NT2/D1 (cell line): ENCODE results near the gene GKN1.

Experiments
- SUZ12 ChIP-seq: IDR thresholded peaks from 2 replicates; pipeline ENCODE4 v1.6.1; 2011; ENCODE audit not compliant: insufficient read length, insufficient read depth; ENCODE audit errors: extremely low read depth
- YY1 ChIP-seq: IDR thresholded peaks from 2 replicates; pipeline ENCODE4 v1.6.1; 2011; ENCODE audit not compliant: insufficient read length, insufficient read depth
- ZNF274 ChIP-seq: IDR thresholded peaks from 2 replicates; pipeline ENCODE4 v1.6.1; 2011; ENCODE audit warnings: mild to moderate bottlenecking, low read depth, low read length

DNA sequence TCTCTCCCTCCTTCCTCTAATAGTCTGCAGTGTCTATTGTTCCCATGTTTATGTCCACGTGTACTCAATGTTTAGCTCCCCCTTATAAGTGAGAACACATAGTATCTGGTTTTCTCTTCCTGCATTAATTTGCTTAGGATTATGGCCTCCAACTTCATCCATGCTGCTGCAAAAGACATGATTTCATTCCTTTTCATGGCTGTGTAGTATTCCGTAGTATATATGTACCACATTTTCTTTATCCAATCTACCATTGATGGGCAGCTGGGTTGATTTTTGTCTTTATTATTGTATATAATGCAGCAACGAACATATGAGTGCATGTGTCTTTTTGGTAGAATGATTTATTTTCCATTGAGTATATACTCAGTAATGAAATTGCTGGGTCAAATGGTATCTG is 35.5 kb upstream of the GKN1 start:
- TF ChIP-seq ZNF274: no peak
- no peak for TF ChIP-seq SUZ12
- TF ChIP-seq YY1: no peak
